IPS-18c (cell line): ENCODE measurements around the gene DNAJC4.

Source experiments
- H3K4me3 ChIP-seq: 2 replicates; pipeline ENCODE4 v1.7.0; 2013; ENCODE audit warnings: low read depth, mild to moderate bottlenecking, low read length, moderate library complexity; ENCODE audit not compliant: insufficient read depth
- H3K9me3 ChIP-seq: one replicate; pipeline ENCODE4 v1.6.1; 2013; ENCODE audit warnings: mild to moderate bottlenecking, low read length, moderate library complexity; ENCODE audit not compliant: control insufficient read depth, insufficient read depth

DNAJC4 gene

DNA sequence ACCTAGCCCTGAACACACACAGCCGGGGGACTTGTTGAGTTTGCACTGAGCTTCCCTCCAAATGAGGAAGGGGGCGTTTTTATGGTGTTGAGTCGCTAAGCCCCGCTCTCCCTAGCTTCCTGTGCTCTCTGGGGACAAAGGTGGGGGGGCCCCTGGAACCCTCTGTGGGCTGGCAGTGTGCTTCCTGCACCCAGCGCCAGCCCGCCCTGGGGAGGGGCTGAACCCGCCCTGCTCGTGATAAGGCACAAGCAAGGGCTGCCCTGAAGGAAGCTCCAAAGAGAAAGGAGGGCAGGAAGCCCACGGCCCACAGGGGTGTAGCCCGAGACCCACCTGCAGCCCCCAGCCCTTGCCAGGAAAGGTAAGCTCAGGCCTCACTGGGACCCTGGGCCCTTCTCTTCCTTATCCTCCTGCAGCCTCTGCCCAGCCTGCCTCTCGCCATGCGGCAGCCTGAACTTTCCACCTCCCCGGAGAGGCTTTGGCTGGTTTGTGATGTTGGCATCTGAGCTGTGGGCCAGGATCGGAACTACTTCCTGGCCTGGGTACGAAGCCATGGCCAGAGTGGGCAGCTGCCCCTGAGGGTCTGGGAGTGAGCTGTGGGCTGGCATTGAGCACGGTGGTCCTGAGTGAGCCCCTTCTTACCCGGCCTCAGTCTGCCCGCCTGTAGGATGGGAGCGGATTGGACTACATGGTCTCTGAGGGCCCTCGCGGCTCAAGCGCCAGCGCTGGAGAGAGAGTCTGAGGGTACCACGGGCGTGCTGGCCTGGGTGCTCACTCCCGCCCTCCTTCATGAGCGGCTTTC lies 23.7 kb upstream of the DNAJC4 start, which contains the start of gene FERMT3:
TSS of gene FERMT3 (plus strand) at position 265 of the 799 bp plus-strand sequence. CDS start 644 bp downstream, outside the sequence.
- H3K4me3 ChIP-seq: no peak within 1 kb of the TSS

GRCh38 chr11:64207256-64208085 lies 22.9 kb upstream of the DNAJC4 start:
- Histone ChIP-seq H3K4me3 (no peak overlapping the region), H3K9me3 (peaks cover 2% of the 10 kb centered on the region)

More for the DNA sequence above, 23.7 kb upstream of the DNAJC4 start, which contains the start of gene FERMT3:
- H3K9me3 ChIP-seq: peaks cover 2% of the 10 kb centered on the region

GRCh38 chr11:64208086-64208795 lies 22.1 kb upstream of the DNAJC4 start:
- Histone ChIP-seq H3K9me3 (peaks cover 2% of the 10 kb centered on the region), H3K4me3 (no peak overlapping the region)

GRCh38 chr11:64208796-64209562 lies 21.4 kb upstream of the DNAJC4 start:
- H3K9me3 ChIP-seq: peaks cover 2% of the 10 kb centered on the region
- no peak overlapping the region for H3K4me3 ChIP-seq

- no peak overlapping the region for H3K4me3 ChIP-seq
- H3K9me3 ChIP-seq: peaks cover 2% of the 10 kb centered on the region
Observed at GRCh38 chr11:64209563-64209843, 20.8 kb upstream of the DNAJC4 start.

DNA sequence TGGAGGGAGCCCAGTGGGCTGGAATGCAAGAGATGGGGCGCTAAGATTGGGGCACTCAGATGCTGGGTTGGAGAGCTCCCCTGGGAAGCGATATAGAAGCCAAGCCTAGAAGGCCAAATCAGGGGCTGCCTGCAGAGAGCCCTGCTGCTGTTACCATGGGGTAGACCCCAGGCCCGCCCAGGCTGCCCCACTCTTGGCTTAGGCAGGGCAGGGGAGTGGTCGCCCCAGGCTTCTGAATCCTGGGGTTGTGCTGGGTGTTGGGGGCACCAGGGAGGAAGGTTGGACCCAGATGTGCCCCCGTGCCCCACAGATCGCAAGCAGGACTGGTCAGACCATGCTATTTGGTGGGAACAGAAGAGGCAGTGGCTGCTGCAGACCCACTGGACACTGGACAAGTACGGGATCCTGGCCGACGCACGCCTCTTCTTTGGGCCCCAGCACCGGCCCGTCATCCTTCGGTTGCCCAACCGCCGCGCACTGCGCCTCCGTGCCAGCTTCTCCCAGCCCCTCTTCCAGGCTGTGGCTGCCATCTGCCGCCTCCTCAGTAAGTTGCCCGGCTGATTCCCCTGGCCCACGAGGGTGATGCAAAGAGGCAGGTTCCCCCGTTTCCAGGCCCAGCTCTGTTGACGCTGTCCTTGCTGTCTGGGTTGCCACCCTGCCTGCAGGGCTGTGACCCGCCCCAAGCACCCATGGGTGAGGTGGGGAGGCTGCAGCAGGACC lies 19.9 kb upstream of the DNAJC4 start:
- Histone ChIP-seq H3K9me3 (peaks cover 2% of the 10 kb centered on the region), H3K4me3 (no peak overlapping the region)

- H3K4me3 ChIP-seq: no peak overlapping the region
- peaks cover 4% of the 10 kb centered on the region for H3K9me3 ChIP-seq
Observed at GRCh38 chr11:64211181-64211872, 19.0 kb upstream of the DNAJC4 start.

DNA sequence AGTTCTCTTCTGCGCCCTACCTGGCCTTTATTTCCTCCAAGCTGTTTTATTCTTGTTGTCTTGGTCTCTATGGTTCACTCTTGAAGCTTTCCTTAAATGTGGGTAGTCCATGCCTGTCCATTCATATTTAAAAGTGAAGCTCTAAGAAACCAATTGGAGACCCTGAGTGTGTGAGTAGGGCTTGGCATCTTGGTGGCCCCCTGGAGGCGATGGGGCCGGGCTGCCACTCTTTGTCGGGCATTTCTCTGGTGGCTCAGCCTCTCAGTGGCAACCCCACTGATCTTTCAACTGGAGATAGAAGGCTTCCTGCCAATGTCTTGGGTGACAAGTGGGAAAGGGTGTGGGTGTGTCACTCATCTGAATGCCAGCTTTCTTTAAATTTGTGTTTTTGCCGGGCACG lies 13.5 kb upstream of the DNAJC4 start:
- H3K9me3 ChIP-seq: peaks cover 2% of the 10 kb centered on the region
- H3K4me3 ChIP-seq: no peak overlapping the region

DNA sequence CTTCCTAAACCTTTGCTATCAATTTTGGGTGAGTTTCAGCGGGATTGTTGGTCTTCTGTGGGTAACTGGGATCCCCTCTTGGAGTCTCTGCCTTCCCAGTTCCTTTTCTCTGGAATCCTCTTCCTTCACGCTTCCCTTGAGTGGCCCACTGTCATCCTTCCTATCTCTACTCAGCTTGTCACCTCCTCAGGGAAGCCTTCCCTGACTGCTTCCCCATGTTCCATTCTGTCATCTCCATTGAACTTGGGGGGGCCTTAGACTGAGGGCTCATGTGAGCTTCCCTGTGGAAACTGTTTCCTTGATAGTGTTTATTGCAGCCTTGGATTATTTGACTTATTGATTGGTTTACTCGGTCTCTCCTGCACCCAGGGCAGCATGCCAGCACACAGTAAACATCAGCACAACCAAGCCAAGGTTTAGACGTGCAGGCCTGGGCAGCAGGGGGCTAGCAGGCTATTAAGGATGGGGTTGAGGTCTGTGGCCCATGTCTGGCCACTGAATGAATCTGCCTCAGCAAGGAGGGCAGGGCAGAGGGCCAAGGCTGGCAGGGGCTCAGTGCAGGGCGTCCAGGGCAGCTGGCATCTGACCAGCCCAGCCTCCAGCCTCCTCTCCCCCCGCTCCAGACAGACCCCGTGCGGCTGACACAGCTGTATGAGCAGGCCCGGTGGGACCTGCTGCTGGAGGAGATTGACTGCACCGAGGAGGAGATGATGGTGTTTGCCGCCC lies 11.6 kb upstream of the DNAJC4 start:
- Histone ChIP-seq H3K4me3 (no peak overlapping the region), H3K9me3 (peaks cover 5% of the 10 kb centered on the region)

DNA sequence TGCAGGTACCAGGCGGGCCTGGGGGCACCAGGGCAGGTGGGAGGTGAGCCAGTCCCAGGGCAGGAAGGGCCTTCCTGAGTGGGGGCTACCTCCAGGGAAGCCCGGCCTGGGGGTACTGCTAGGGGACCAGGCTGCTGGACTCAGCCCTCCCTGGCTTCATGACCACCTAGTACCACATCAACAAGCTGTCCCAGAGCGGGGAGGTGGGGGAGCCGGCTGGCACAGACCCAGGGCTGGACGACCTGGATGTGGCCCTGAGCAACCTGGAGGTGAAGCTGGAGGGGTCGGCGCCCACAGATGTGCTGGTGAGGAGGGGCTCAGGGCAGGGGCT lies 11.0 kb upstream of the DNAJC4 start:
- peaks cover 5% of the 10 kb centered on the region for H3K9me3 ChIP-seq
- H3K4me3 ChIP-seq: no peak overlapping the region

DNA sequence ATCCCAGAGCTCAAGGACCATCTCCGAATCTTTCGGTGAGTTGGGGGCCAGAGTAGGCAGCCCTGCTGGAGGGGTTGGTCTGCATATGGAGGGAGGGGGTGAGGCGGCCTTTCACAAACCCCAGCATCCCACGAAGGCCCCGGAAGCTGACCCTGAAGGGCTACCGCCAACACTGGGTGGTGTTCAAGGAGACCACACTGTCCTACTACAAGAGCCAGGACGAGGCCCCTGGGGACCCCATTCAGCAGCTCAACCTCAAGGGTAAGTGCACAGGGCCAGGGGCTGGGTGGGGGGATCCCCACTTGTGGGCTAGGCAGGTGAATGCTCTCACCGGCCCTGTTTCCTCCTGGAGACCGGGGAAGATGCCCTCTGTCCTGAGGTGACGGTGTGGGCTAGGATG lies 10.6 kb upstream of the DNAJC4 start:
- Histone ChIP-seq H3K4me3 (no peak overlapping the region), H3K9me3 (peaks cover 5% of the 10 kb centered on the region)

- no peak overlapping the region for H3K4me3 ChIP-seq
- H3K9me3 ChIP-seq: peaks cover 5% of the 10 kb centered on the region
Observed at GRCh38 chr11:64220271-64220670, 10.1 kb upstream of the DNAJC4 start.

- Histone ChIP-seq H3K4me3 (no peak overlapping the region), H3K9me3 (peaks cover 5% of the 10 kb centered on the region)
Observed at GRCh38 chr11:64220798-64221197, 9.6 kb upstream of the DNAJC4 start.

DNA sequence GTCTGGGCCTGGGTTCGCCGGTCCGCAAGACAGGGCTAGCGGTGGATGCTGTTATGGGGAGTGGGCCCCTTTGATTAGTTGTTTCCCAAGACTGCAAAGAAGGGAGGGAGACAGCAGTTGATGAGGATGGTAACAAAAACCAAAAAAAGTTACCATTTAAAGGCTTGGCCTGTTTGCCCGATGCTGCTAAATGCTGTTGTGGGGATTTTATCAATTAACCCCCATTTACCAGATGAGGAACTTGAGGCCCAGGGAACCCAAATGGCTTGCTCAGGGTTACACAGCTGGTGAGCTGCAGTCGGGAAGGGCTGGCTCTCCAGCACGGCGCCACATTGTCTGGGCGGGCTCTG lies 7.7 kb upstream of the DNAJC4 start:
- Histone ChIP-seq H3K4me3 (no peak overlapping the region), H3K9me3 (peaks cover 5% of the 10 kb centered on the region)

DNA sequence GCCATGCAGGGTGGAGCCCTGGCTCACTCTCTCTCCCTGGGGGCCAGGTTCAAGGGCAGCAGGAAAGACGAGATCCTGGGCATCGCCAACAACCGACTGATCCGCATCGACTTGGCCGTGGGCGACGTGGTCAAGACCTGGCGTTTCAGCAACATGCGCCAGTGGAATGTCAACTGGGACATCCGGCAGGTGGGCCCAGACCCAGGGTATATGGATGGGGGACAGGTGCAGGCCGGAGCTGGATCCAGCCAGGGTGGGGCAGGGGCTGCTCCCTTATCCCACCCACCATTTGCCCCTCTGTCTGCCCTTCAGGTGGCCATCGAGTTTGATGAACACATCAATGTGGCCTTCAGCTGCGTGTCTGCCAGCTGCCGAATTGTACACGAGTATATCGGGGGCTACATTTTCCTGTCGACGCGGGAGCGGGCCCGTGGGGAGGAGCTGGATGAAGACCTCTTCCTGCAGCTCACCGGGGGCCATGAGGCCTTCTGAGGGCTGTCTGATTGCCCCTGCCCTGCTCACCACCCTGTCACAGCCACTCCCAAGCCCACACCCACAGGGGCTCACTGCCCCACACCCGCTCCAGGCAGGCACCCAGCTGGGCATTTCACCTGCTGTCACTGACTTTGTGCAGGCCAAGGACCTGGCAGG lies 7.2 kb upstream of the DNAJC4 start:
- H3K9me3 ChIP-seq: peaks cover 5% of the 10 kb centered on the region
- H3K4me3 ChIP-seq: no peak overlapping the region
